PC-3 (cell line): ENCODE data around the gene CBFA2T2.

Source experiments
- EZH2 ChIP-seq: fragments of 300-600 bp; sonication (generic); IDR thresholded peaks from one replicate; pipeline ENCODE4 v1.6.1; 2017; ENCODE audit warnings: antibody characterized with exemption, mild to moderate bottlenecking, low read length; ENCODE audit not compliant: unreplicated experiment
- EZH2phosphoT487 ChIP-seq: fragments of 300-600 bp; sonication (generic); IDR thresholded peaks from 2 replicates; pipeline ENCODE4 v1.6.1; 2018; ENCODE audit warnings: mild to moderate bottlenecking, antibody characterized with exemption, low read length, borderline replicate concordance
- TF ChIP-seq, protein P1 (sequence below): fragments of 300-600 bp; sonication (generic); conservative IDR thresholded peaks from 2 replicates; pipeline ENCODE4 v1.5.1; 2017; ENCODE audit warnings: antibody characterized with exemption, low read depth, mild to moderate bottlenecking, low read length

GRCh38 chr20:33622705-33623365 is 132.9 kb downstream of the CBFA2T2 start:
- TF ChIP-seq, protein P1, sequence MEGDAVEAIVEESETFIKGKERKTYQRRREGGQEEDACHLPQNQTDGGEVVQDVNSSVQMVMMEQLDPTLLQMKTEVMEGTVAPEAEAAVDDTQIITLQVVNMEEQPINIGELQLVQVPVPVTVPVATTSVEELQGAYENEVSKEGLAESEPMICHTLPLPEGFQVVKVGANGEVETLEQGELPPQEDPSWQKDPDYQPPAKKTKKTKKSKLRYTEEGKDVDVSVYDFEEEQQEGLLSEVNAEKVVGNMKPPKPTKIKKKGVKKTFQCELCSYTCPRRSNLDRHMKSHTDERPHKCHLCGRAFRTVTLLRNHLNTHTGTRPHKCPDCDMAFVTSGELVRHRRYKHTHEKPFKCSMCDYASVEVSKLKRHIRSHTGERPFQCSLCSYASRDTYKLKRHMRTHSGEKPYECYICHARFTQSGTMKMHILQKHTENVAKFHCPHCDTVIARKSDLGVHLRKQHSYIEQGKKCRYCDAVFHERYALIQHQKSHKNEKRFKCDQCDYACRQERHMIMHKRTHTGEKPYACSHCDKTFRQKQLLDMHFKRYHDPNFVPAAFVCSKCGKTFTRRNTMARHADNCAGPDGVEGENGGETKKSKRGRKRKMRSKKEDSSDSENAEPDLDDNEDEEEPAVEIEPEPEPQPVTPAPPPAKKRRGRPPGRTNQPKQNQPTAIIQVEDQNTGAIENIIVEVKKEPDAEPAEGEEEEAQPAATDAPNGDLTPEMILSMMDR, result no peak
- no peak for TF ChIP-seq EZH2phosphoT487
- no peak for TF ChIP-seq EZH2
